ENCODE results near the gene ZNF346.
A peak's percentile ranks its signal among the peaks of the same experiment; 100 is the strongest.
"Not testable (repeated sequence)": the region's sequence is repeated elsewhere in the genome, so short reads cannot be mapped to it uniquely, and the experiment has no call there.

The ZNF346 gene

GRCh38 chr5:177025101-177025601, 2.7 kb downstream of the ZNF346 start:
- Mint-ChIP-seq H3K4me3 (peak overlapping the region; percentile 8), H3K27me3 (ENCODE audit: low read depth) (no peaks in the 10 kb centered on the region), H3K4me1 (ENCODE audit: low read depth) (peaks cover 31% of the 10 kb centered on the region), H3K36me3 (ENCODE audit: low read depth) (peaks cover 29% of the 10 kb centered on the region), H3K27ac (no peak overlapping the region), H3K9me3 (no peaks in the 10 kb centered on the region)
- no peak for DNase-seq (ENCODE audit: low spot score)

- Mint-ChIP-seq H3K4me1 (ENCODE audit: low read depth) (peaks cover 22% of the 10 kb centered on the region), H3K27ac (no peak overlapping the region), H3K9me3 (peaks cover 5% of the 10 kb centered on the region), H3K4me3 (no peak overlapping the region), H3K36me3 (ENCODE audit: low read depth) (peaks cover 40% of the 10 kb centered on the region), H3K27me3 (ENCODE audit: low read depth) (no peaks in the 10 kb centered on the region)
- DNase-seq (ENCODE audit: low spot score), result no peak
Observed at GRCh38 chr5:177027665-177028064, 5.2 kb downstream of the ZNF346 start.

- Mint-ChIP-seq H3K27ac (no peak overlapping the region), H3K27me3 (ENCODE audit: low read depth) (no peaks in the 10 kb centered on the region), H3K9me3 (peaks cover 5% of the 10 kb centered on the region), H3K36me3 (ENCODE audit: low read depth) (peaks cover 45% of the 10 kb centered on the region), H3K4me3 (no peak overlapping the region), H3K4me1 (ENCODE audit: low read depth) (peaks cover 14% of the 10 kb centered on the region)
- no peak for DNase-seq (ENCODE audit: low spot score)
Observed at GRCh38 chr5:177029498-177029897, 7.0 kb downstream of the ZNF346 start.

- DNase-seq (ENCODE audit: low spot score), result no peak
- Mint-ChIP-seq H3K9me3 (peaks cover 5% of the 10 kb centered on the region), H3K4me3 (no peak overlapping the region), H3K27ac (no peak overlapping the region), H3K36me3 (ENCODE audit: low read depth) (peaks cover 22% of the 10 kb centered on the region), H3K4me1 (ENCODE audit: low read depth) (peaks cover 11% of the 10 kb centered on the region), H3K27me3 (ENCODE audit: low read depth) (no peaks in the 10 kb centered on the region)
Observed at GRCh38 chr5:177035976-177036375, 13.5 kb downstream of the ZNF346 start.

- DNase-seq (ENCODE audit: low spot score), result no peak
- Mint-ChIP-seq H3K27me3 (ENCODE audit: low read depth) (no peaks in the 10 kb centered on the region), H3K4me1 (ENCODE audit: low read depth) (peaks cover 9% of the 10 kb centered on the region), H3K9me3 (peaks cover 3% of the 10 kb centered on the region), H3K36me3 (ENCODE audit: low read depth) (peaks cover 23% of the 10 kb centered on the region), H3K27ac (peak overlapping the region; percentile 52), H3K4me3 (no peak overlapping the region)
Observed at GRCh38 chr5:177036443-177036842, 13.9 kb downstream of the ZNF346 start.

- Mint-ChIP-seq H3K4me3 (no peak overlapping the region), H3K36me3 (ENCODE audit: low read depth) (peaks cover 25% of the 10 kb centered on the region), H3K9me3 (no peaks in the 10 kb centered on the region), H3K27me3 (ENCODE audit: low read depth) (no peaks in the 10 kb centered on the region), H3K4me1 (ENCODE audit: low read depth) (peaks cover 9% of the 10 kb centered on the region), H3K27ac (no peak overlapping the region)
- no peak for DNase-seq (ENCODE audit: low spot score)
Observed at GRCh38 chr5:177036921-177037320, 14.4 kb downstream of the ZNF346 start.

- no peaks in the 10 kb centered on the region for H3K9me3 Mint-ChIP-seq
- no peak overlapping the region for H3K4me3 Mint-ChIP-seq
- no peaks in the 10 kb centered on the region for H3K27me3 Mint-ChIP-seq (ENCODE audit: low read depth)
- no peak overlapping the region for H3K27ac Mint-ChIP-seq
- peaks cover 6% of the 10 kb centered on the region for H3K4me1 Mint-ChIP-seq (ENCODE audit: low read depth)
- peaks cover 27% of the 10 kb centered on the region for H3K36me3 Mint-ChIP-seq (ENCODE audit: low read depth)
- DNase-seq (ENCODE audit: low spot score), result no peak
Observed at GRCh38 chr5:177040814-177041420, 18.4 kb downstream of the ZNF346 start.

- no peak overlapping the region for H3K27ac Mint-ChIP-seq
- H3K4me1 Mint-ChIP-seq (ENCODE audit: low read depth), result no peaks in the 10 kb centered on the region
- H3K36me3 Mint-ChIP-seq (ENCODE audit: low read depth), result peaks cover 25% of the 10 kb centered on the region
- DNase-seq (ENCODE audit: low spot score), result no peak
- H3K27me3 Mint-ChIP-seq (ENCODE audit: low read depth), result no peaks in the 10 kb centered on the region
- H3K9me3 Mint-ChIP-seq, result no peaks in the 10 kb centered on the region
- no peak overlapping the region for H3K4me3 Mint-ChIP-seq
Observed at GRCh38 chr5:177041936-177042335, 19.4 kb downstream of the ZNF346 start.

GRCh38 chr5:177043114-177043513, 20.6 kb downstream of the ZNF346 start:
- Mint-ChIP-seq H3K4me3 (no peak overlapping the region), H3K27me3 (ENCODE audit: low read depth) (no peaks in the 10 kb centered on the region), H3K27ac (no peak overlapping the region), H3K9me3 (no peaks in the 10 kb centered on the region), H3K36me3 (ENCODE audit: low read depth) (peaks cover 28% of the 10 kb centered on the region), H3K4me1 (ENCODE audit: low read depth) (no peaks in the 10 kb centered on the region)
- DNase-seq (ENCODE audit: low spot score), result no peak

- no peaks in the 10 kb centered on the region for H3K27me3 Mint-ChIP-seq (ENCODE audit: low read depth)
- H3K4me1 Mint-ChIP-seq (ENCODE audit: low read depth), result no peaks in the 10 kb centered on the region
- peaks cover 28% of the 10 kb centered on the region for H3K36me3 Mint-ChIP-seq (ENCODE audit: low read depth)
- DNase-seq (ENCODE audit: low spot score), result no peak
- H3K27ac Mint-ChIP-seq, result no peak overlapping the region
- no peaks in the 10 kb centered on the region for H3K9me3 Mint-ChIP-seq
- H3K4me3 Mint-ChIP-seq, result no peak overlapping the region
Observed at GRCh38 chr5:177043958-177044357, 21.5 kb downstream of the ZNF346 start.

GRCh38 chr5:177044641-177045040, 22.1 kb downstream of the ZNF346 start:
- H3K36me3 Mint-ChIP-seq (ENCODE audit: low read depth), result peaks cover 31% of the 10 kb centered on the region
- no peaks in the 10 kb centered on the region for H3K27me3 Mint-ChIP-seq (ENCODE audit: low read depth)
- H3K4me1 Mint-ChIP-seq (ENCODE audit: low read depth), result no peaks in the 10 kb centered on the region
- H3K9me3 Mint-ChIP-seq, result no peaks in the 10 kb centered on the region
- no peak for DNase-seq (ENCODE audit: low spot score)
- no peak overlapping the region for H3K27ac Mint-ChIP-seq
- H3K4me3 Mint-ChIP-seq, result no peak overlapping the region

GRCh38 chr5:177045631-177046030, 23.1 kb downstream of the ZNF346 start:
- Mint-ChIP-seq H3K4me1 (ENCODE audit: low read depth) (no peaks in the 10 kb centered on the region), H3K4me3 (no peak overlapping the region), H3K36me3 (ENCODE audit: low read depth) (peaks cover 33% of the 10 kb centered on the region), H3K9me3 (no peaks in the 10 kb centered on the region), H3K27me3 (ENCODE audit: low read depth) (no peaks in the 10 kb centered on the region), H3K27ac (no peak overlapping the region)
- no peak for DNase-seq (ENCODE audit: low spot score)

- H3K36me3 Mint-ChIP-seq (ENCODE audit: low read depth), result peaks cover 31% of the 10 kb centered on the region
- H3K27ac Mint-ChIP-seq, result not testable (repeated sequence)
Observed at GRCh38 chr5:177048531-177048930, 26.0 kb downstream of the ZNF346 start.

GRCh38 chr5:177049285-177049684, 26.8 kb downstream of the ZNF346 start:
- H3K36me3 Mint-ChIP-seq (ENCODE audit: low read depth), result peaks cover 30% of the 10 kb centered on the region
- H3K27ac Mint-ChIP-seq, result no peak overlapping the region
- DNase-seq (ENCODE audit: low spot score), result no peak
- H3K27me3 Mint-ChIP-seq (ENCODE audit: low read depth), result no peaks in the 10 kb centered on the region
- no peaks in the 10 kb centered on the region for H3K4me1 Mint-ChIP-seq (ENCODE audit: low read depth)
- H3K9me3 Mint-ChIP-seq, result no peaks in the 10 kb centered on the region
- H3K4me3 Mint-ChIP-seq, result no peak overlapping the region

More at GRCh38 chr5:177048531-177048930, 26.0 kb downstream of the ZNF346 start:
- H3K4me3 Mint-ChIP-seq; H3K4me1 Mint-ChIP-seq (ENCODE audit: low read depth); H3K9me3 Mint-ChIP-seq; H3K27me3 Mint-ChIP-seq (ENCODE audit: low read depth); DNase-seq (ENCODE audit: low spot score): not testable (repeated sequence)

Measured in T-helper 2 cell treated with Interferon-gamma antibody and Interleukin-4, amounts not matched to agents 5 μg/mL and 100 μg/mL, for 36 hours (primary cell).